ENCODE results near the gene KRT78. TPM values are rescaled to one million over a fixed set of nuclear protein-coding genes. Genes with fewer than 3 reads are reported as not detected.

KRT78 gene
- total RNA-seq, 2 donors from 2014 or later, result not detected

GRCh38 chr12:52800259-52800917, 48.4 kb downstream of the KRT78 start:
- H3K36me3 ChIP-seq, result no peaks in the 10 kb centered on the region
- no peak overlapping the region for H3K9ac ChIP-seq (ENCODE audit: low read depth in 2 of 2, low read length in 2 of 2)
- H3K27ac ChIP-seq, result no peak overlapping the region
- no peaks in the 10 kb centered on the region for H3K9me3 ChIP-seq
- DNase-seq, result no peak
- intact Hi-C loops (cut with DNase I), result no loop called here
- H3K4me3 ChIP-seq, result no peak overlapping the region
- H3K27me3 ChIP-seq, result no peaks in the 10 kb centered on the region
- no peaks in the 10 kb centered on the region for H3K4me1 ChIP-seq
- TF ChIP-seq, protein P1, sequence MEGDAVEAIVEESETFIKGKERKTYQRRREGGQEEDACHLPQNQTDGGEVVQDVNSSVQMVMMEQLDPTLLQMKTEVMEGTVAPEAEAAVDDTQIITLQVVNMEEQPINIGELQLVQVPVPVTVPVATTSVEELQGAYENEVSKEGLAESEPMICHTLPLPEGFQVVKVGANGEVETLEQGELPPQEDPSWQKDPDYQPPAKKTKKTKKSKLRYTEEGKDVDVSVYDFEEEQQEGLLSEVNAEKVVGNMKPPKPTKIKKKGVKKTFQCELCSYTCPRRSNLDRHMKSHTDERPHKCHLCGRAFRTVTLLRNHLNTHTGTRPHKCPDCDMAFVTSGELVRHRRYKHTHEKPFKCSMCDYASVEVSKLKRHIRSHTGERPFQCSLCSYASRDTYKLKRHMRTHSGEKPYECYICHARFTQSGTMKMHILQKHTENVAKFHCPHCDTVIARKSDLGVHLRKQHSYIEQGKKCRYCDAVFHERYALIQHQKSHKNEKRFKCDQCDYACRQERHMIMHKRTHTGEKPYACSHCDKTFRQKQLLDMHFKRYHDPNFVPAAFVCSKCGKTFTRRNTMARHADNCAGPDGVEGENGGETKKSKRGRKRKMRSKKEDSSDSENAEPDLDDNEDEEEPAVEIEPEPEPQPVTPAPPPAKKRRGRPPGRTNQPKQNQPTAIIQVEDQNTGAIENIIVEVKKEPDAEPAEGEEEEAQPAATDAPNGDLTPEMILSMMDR (IDR thresholded peaks at IDR 0.05), result no peak

DNA sequence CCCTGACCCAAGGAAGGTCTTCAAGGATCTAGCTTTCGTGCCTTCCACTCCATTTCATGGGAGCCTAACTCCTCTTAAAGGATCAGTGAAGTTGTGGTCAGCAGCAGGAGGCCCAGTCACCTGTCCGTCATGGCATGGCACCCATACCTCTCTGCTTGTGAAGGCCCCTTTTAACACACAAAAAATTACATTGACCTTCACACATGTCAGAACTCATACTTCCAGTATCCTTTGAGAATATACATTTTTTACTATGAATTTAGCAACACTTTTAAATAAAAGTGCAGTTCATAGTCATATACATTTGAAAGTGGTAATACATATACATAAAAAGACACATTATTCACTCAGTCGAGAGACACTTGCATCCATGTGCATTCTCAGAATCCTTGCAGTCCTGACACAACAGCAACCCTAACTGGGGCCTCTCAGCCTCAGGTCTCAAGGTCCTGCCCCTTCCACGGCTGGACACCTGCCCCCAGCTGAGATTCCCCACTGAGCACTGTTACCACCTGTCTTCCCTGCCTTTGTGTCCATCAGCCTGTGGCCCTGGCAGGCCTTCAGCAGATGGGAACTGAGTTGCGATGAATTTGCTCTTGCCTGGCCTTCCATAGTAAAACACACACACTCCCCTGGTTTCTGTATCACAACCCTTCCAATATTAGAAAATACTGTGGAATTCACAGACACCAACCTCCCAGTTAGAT, 49.1 kb downstream of the KRT78 start:
- TF ChIP-seq, protein P1 (IDR thresholded peaks at IDR 0.05), result no peak
- intact Hi-C loops (cut with DNase I), result no loop called here
- Histone ChIP-seq H3K9me3 (no peaks in the 10 kb centered on the region), H3K27me3 (no peaks in the 10 kb centered on the region), H3K4me1 (no peaks in the 10 kb centered on the region), H3K27ac (no peak overlapping the region), H3K36me3 (no peaks in the 10 kb centered on the region), H3K9ac (ENCODE audit: low read depth in 2 of 2, low read length in 2 of 2) (no peak overlapping the region), H3K4me3 (no peak overlapping the region)
- no peak for DNase-seq

- Histone ChIP-seq H3K9me3 (no peaks in the 10 kb centered on the region), H3K36me3 (no peaks in the 10 kb centered on the region), H3K27ac (no peak overlapping the region), H3K4me1 (no peaks in the 10 kb centered on the region), H3K4me3 (no peak overlapping the region), H3K27me3 (no peaks in the 10 kb centered on the region), H3K9ac (ENCODE audit: low read depth in 2 of 2, low read length in 2 of 2) (no peak overlapping the region)
- DNase-seq, result no peak
- intact Hi-C loops (cut with DNase I), result no loop called here
- TF ChIP-seq, protein P1 (IDR thresholded peaks at IDR 0.05), result no peak
Measured at GRCh38 chr12:52798671-52799504, 49.9 kb downstream of the KRT78 start.

- Histone ChIP-seq H3K9ac (ENCODE audit: low read depth in 2 of 2, low read length in 2 of 2) (no peak overlapping the region), H3K4me1 (no peaks in the 10 kb centered on the region), H3K9me3 (no peaks in the 10 kb centered on the region), H3K4me3 (no peak overlapping the region), H3K27ac (no peak overlapping the region), H3K27me3 (no peaks in the 10 kb centered on the region), H3K36me3 (no peaks in the 10 kb centered on the region)
- intact Hi-C loops (cut with DNase I), result no loop called here
- DNase-seq, result no peak
- TF ChIP-seq, protein P1 (IDR thresholded peaks at IDR 0.05), result no peak
Measured at GRCh38 chr12:52798003-52798670, 50.7 kb downstream of the KRT78 start.

- DNase-seq, result no peak
- no peak overlapping the region for H3K4me3 ChIP-seq
- intact Hi-C loops (cut with DNase I), result no loop called here
- no peaks in the 10 kb centered on the region for H3K9me3 ChIP-seq
- no peaks in the 10 kb centered on the region for H3K4me1 ChIP-seq
- no peak overlapping the region for H3K27ac ChIP-seq
- H3K27me3 ChIP-seq, result no peaks in the 10 kb centered on the region
- H3K9ac ChIP-seq (ENCODE audit: low read depth in 2 of 2, low read length in 2 of 2), result no peak overlapping the region
- no peaks in the 10 kb centered on the region for H3K36me3 ChIP-seq
- TF ChIP-seq, protein P1 (IDR thresholded peaks at IDR 0.05), result no peak
Measured at GRCh38 chr12:52797529-52797894, 51.3 kb downstream of the KRT78 start.

All from colonic mucosa (tissue), 4 donors.